ENCODE data around the gene RASSF3. TPM values are rescaled to one million over a fixed set of nuclear protein-coding genes. Genes with fewer than 3 reads are reported as not detected.

The RASSF3 gene
- total RNA-seq, 1 donor from 2014 or later = 29.5 TPM

GRCh38 chr12:64737539-64737938 is 127.2 kb downstream of the RASSF3 start:
- intact Hi-C loops (cut with DNase I) = no loop called here

GRCh38 chr12:64739778-64740177 is 129.5 kb downstream of the RASSF3 start:
- H3K4me1 ChIP-seq = no peaks in the 10 kb centered on the region
- H3K27me3 ChIP-seq = no peaks in the 10 kb centered on the region
- H3K9me3 ChIP-seq = no peaks in the 10 kb centered on the region
- intact Hi-C loops (cut with DNase I) = no loop called here
- no peak overlapping the region for H3K27ac ChIP-seq
- no peak overlapping the region for H3K4me3 ChIP-seq
- peaks cover 0 to 81% of the 10 kb centered on the region in 2 donors for H3K36me3 ChIP-seq
- TF ChIP-seq CTCF (IDR thresholded peaks at IDR 0.05) (no peak), POLR2A (IDR thresholded peaks at IDR 0.05) (no peak), POLR2AphosphoS5 (IDR thresholded peaks at IDR 0.05; ENCODE audit: insufficient read depth in 1 of 2, low read depth in 1 of 2) (no peak)
- no peak for DNase-seq (ENCODE audit: extremely low spot score in 2 of 2)

More at GRCh38 chr12:64737539-64737938, 127.2 kb downstream of the RASSF3 start:
- Histone ChIP-seq H3K36me3 (peaks cover 0 to 70% of the 10 kb centered on the region in 2 donors), H3K4me3 (no peak overlapping the region), H3K27ac (no peak overlapping the region), H3K27me3 (no peaks in the 10 kb centered on the region), H3K9me3 (no peaks in the 10 kb centered on the region), H3K4me1 (no peaks in the 10 kb centered on the region)
- no peak for DNase-seq (ENCODE audit: extremely low spot score in 2 of 2)
- TF ChIP-seq POLR2A (IDR thresholded peaks at IDR 0.05) = no peak
- no peak for TF ChIP-seq POLR2AphosphoS5 (IDR thresholded peaks at IDR 0.05; ENCODE audit: insufficient read depth in 1 of 2, low read depth in 1 of 2)
- TF ChIP-seq CTCF (IDR thresholded peaks at IDR 0.05) = no peak

GRCh38 chr12:64740646-64741045 is 130.4 kb downstream of the RASSF3 start:
- no peaks in the 10 kb centered on the region for H3K4me1 ChIP-seq

GRCh38 chr12:64742416-64742815 is 132.1 kb downstream of the RASSF3 start:
- H3K36me3 ChIP-seq = peaks cover 0 to 71% of the 10 kb centered on the region in 2 donors
- TF ChIP-seq POLR2A (IDR thresholded peaks at IDR 0.05) (no peak), CTCF (IDR thresholded peaks at IDR 0.05) (no peak), POLR2AphosphoS5 (IDR thresholded peaks at IDR 0.05; ENCODE audit: insufficient read depth in 1 of 2, low read depth in 1 of 2) (no peak)

More at GRCh38 chr12:64740646-64741045, 130.4 kb downstream of the RASSF3 start:
- H3K4me3 ChIP-seq = no peak overlapping the region
- TF ChIP-seq CTCF (IDR thresholded peaks at IDR 0.05) (no peak), POLR2A (IDR thresholded peaks at IDR 0.05) (no peak), POLR2AphosphoS5 (IDR thresholded peaks at IDR 0.05; ENCODE audit: insufficient read depth in 1 of 2, low read depth in 1 of 2) (no peak)
- no peak overlapping the region for H3K27ac ChIP-seq
- no peaks in the 10 kb centered on the region for H3K27me3 ChIP-seq
- H3K9me3 ChIP-seq = no peaks in the 10 kb centered on the region
- DNase-seq (ENCODE audit: extremely low spot score in 2 of 2) = no peak
- intact Hi-C loops (cut with DNase I) = no loop called here
- peaks cover 0 to 83% of the 10 kb centered on the region in 2 donors for H3K36me3 ChIP-seq

GRCh38 chr12:64743206-64743605 is 132.9 kb downstream of the RASSF3 start:
- no peaks in the 10 kb centered on the region for H3K9me3 ChIP-seq
- no peak for DNase-seq (ENCODE audit: extremely low spot score in 2 of 2)
- no peak overlapping the region for H3K27ac ChIP-seq
- intact Hi-C loops (cut with DNase I) = no loop called here
- H3K4me1 ChIP-seq = no peaks in the 10 kb centered on the region
- TF ChIP-seq CTCF (IDR thresholded peaks at IDR 0.05) (no peak), POLR2A (IDR thresholded peaks at IDR 0.05) (no peak), POLR2AphosphoS5 (IDR thresholded peaks at IDR 0.05; ENCODE audit: insufficient read depth in 1 of 2, low read depth in 1 of 2) (no peak)
- no peaks in the 10 kb centered on the region for H3K27me3 ChIP-seq
- H3K4me3 ChIP-seq = no peak overlapping the region
- peaks cover 0 to 66% of the 10 kb centered on the region in 2 donors for H3K36me3 ChIP-seq

More at GRCh38 chr12:64742416-64742815, 132.1 kb downstream of the RASSF3 start:
- DNase-seq (ENCODE audit: extremely low spot score in 2 of 2) = no peak
- intact Hi-C loops (cut with DNase I) = no loop called here
- Histone ChIP-seq H3K9me3 (no peaks in the 10 kb centered on the region), H3K4me3 (no peak overlapping the region), H3K4me1 (no peaks in the 10 kb centered on the region), H3K27me3 (no peaks in the 10 kb centered on the region), H3K27ac (no peak overlapping the region)
